IMR-90 (cell line): ENCODE measurements around the gene TOMM40. TPM values are rescaled to one million over a fixed set of nuclear protein-coding genes. Genes with fewer than 3 reads are reported as not detected.
A peak's percentile ranks its signal among the peaks of the same experiment; 100 is the strongest.

Experiments
- ATAC-seq: fragments of 200-7000 bp; cut with Tn5 transposase; 2 replicates; pipeline ENCODE4 v1.9.1; 2020; ENCODE audit warnings: low read depth, mild to moderate bottlenecking, moderate library complexity
- BruUV-seq: library from RNA; stranded (reverse); fragments of 400-500 nt; replicated peaks from 2 replicates; lab custom pipeline; 2021; lab: Mats Ljungman, UMichigan
- CTCF ChIA-PET: fragments of 300-600 bp; formaldehyde crosslinking; extraction: SDS; loops from one replicate; lab custom pipeline; 2021; ENCODE audit warnings: antibody characterized with exemption; lab: Yijun Ruan, JAX
- POLR2A ChIA-PET: fragments of 300-600 bp; sonication (Branson Sonifier 250); formaldehyde crosslinking; loops from one replicate; lab custom pipeline; 2022; ENCODE audit warnings: antibody characterized with exemption; ENCODE audit not compliant: unreplicated experiment; lab: Charles Lee
- DNase-seq: peaks from one replicate; pipeline ENCODE4 v3.0.0; 2013
- H2AFZ ChIP-seq: replicated peaks from 2 replicates; pipeline ENCODE3; 2013; ENCODE audit warnings: low read length, mild to moderate bottlenecking; ENCODE audit not compliant: poor library complexity
- H2AK5ac ChIP-seq: 2 replicates; pipeline ENCODE4 v1.6.1; 2013; ENCODE audit warnings: low read depth, low read length, inconsistent platforms
- H2AK9ac ChIP-seq: replicated peaks from 2 replicates; pipeline ENCODE3; 2013; ENCODE audit warnings: mild to moderate bottlenecking, low read depth, low read length, moderate library complexity; ENCODE audit not compliant: poor library complexity
- H2BK120ac ChIP-seq: 2 replicates; pipeline ENCODE4 v1.6.1; 2013; ENCODE audit warnings: low read depth, low read length, inconsistent platforms
- H2BK15ac ChIP-seq: 3 replicates; pipeline ENCODE4 v1.6.1; 2013; ENCODE audit warnings: low read depth, low read length, inconsistent platforms
- H2BK20ac ChIP-seq: 2 replicates; pipeline ENCODE4 v1.6.1; 2013; ENCODE audit warnings: low read depth, mild to moderate bottlenecking, inconsistent platforms, low read length, moderate library complexity
- H2BK5ac ChIP-seq: 2 replicates; pipeline ENCODE4 v1.6.1; 2013; ENCODE audit warnings: mild to moderate bottlenecking, low read depth, low read length, inconsistent platforms; ENCODE audit not compliant: poor library complexity, severe bottlenecking
- H3K14ac ChIP-seq: replicated peaks from 2 replicates; pipeline ENCODE4 v1.6.1; 2013; ENCODE audit warnings: low read depth, low read length, inconsistent platforms
- H3K18ac ChIP-seq: 2 replicates; pipeline ENCODE4 v1.6.1; 2013; ENCODE audit warnings: low read depth, low read length, control low read depth
- H3K23ac ChIP-seq: 2 replicates; pipeline ENCODE4 v1.6.1; 2013; ENCODE audit warnings: low read depth, low read length, inconsistent platforms
- H3K27ac ChIP-seq: 2 replicates; pipeline ENCODE4 v1.5.1; 2013; ENCODE audit warnings: mild to moderate bottlenecking, control low read depth, low read length; ENCODE audit not compliant: insufficient read depth
- H3K27me3 ChIP-seq: 2 replicates; pipeline ENCODE4 v1.6.1; 2013; ENCODE audit warnings: low read length; ENCODE audit not compliant: control insufficient read depth, insufficient read depth
- H3K36me3 ChIP-seq: 2 replicates; pipeline ENCODE4 v1.6.1; 2013; ENCODE audit warnings: low read length, mixed read lengths; ENCODE audit not compliant: control insufficient read depth, insufficient read depth
- H3K4ac ChIP-seq: 2 replicates; pipeline ENCODE4 v1.6.1; 2013; ENCODE audit warnings: low read depth, low read length, inconsistent platforms
- H3K4me1 ChIP-seq: 2 replicates; pipeline ENCODE4 v1.6.1; 2013; ENCODE audit warnings: low read length, mixed read lengths; ENCODE audit not compliant: control insufficient read depth, insufficient read depth
- H3K4me2 ChIP-seq: 2 replicates; pipeline ENCODE4 v1.6.1; 2013; ENCODE audit warnings: low read depth, mild to moderate bottlenecking, control low read depth, low read length, moderate library complexity
- H3K4me3 ChIP-seq: 2 replicates; pipeline ENCODE4 v1.5.1; 2013; ENCODE audit warnings: low read depth, mild to moderate bottlenecking, control low read depth, low read length, moderate library complexity; ENCODE audit not compliant: insufficient read depth
- H3K56ac ChIP-seq: 2 replicates; pipeline ENCODE4 v1.6.1; 2013; ENCODE audit warnings: low read length, inconsistent platforms; ENCODE audit not compliant: insufficient read depth; ENCODE audit errors: extremely low read depth
- H3K79me1 ChIP-seq, 2 experiments: 2 replicates each; pipeline ENCODE4 v1.6.1; 2013; ENCODE audit warnings: low read length in 2 of 2, inconsistent platforms in 1 of 2, low read depth in 1 of 2
- H3K9ac ChIP-seq: 2 replicates; pipeline ENCODE4 v1.6.1; 2013; ENCODE audit warnings: low read depth, low read length, control low read depth
- H3K9me1 ChIP-seq: 2 replicates; pipeline ENCODE4 v1.6.1; 2013; ENCODE audit warnings: low read length, inconsistent platforms; ENCODE audit not compliant: insufficient read depth
- H3K9me3 ChIP-seq: 2 replicates; pipeline ENCODE4 v1.6.1; 2013; ENCODE audit warnings: low read length; ENCODE audit not compliant: control insufficient read depth, insufficient read depth
- H4K20me1 ChIP-seq: 2 replicates; pipeline ENCODE4 v1.6.1; 2013; ENCODE audit warnings: low read length, inconsistent platforms; ENCODE audit not compliant: insufficient read depth
- H4K5ac ChIP-seq: 2 replicates; pipeline ENCODE4 v1.6.1; 2013; ENCODE audit warnings: mild to moderate bottlenecking, low read depth, low read length, control low read depth
- H4K8ac ChIP-seq, 2 experiments: 2 replicates each; pipeline ENCODE4 v1.6.1; 2013; ENCODE audit warnings: low read depth in 2 of 2, low read length in 2 of 2, control low read depth in 1 of 2, inconsistent platforms in 1 of 2
- H4K91ac ChIP-seq: 2 replicates; pipeline ENCODE4 v1.6.1; 2013; ENCODE audit warnings: low read depth, low read length, inconsistent platforms; ENCODE audit not compliant: insufficient read depth
- BHLHE40 ChIP-seq: fragments of 150-350 bp; IDR thresholded peaks from 2 replicates; pipeline ENCODE4 v1.6.1; 2016; ENCODE audit warnings: mild to moderate bottlenecking, low read depth, low read length
- CEBPB ChIP-seq: IDR thresholded peaks from 2 replicates; pipeline ENCODE4 v1.6.1; 2012; ENCODE audit warnings: low read depth, low read length, improper control_type of control experiment
- CHD1 ChIP-seq: IDR thresholded peaks from 2 replicates; pipeline ENCODE4 v1.6.1; 2012; ENCODE audit warnings: low read depth, low read length, improper control_type of control experiment
- ELK1 ChIP-seq: fragments of 150-350 bp; IDR thresholded peaks from 2 replicates; pipeline ENCODE4 v1.6.1; 2016; ENCODE audit warnings: low read depth, mild to moderate bottlenecking, low read length, moderate library complexity, borderline replicate concordance
- FOS ChIP-seq: fragments of 150-350 bp; IDR thresholded peaks from 2 replicates; pipeline ENCODE4 v1.6.1; 2016; ENCODE audit warnings: low read depth, low read length
- MAFK ChIP-seq: IDR thresholded peaks from 2 replicates; pipeline ENCODE4 v1.6.1; 2012; ENCODE audit warnings: low read depth, low read length, improper control_type of control experiment
- MAZ ChIP-seq: IDR thresholded peaks from 2 replicates; pipeline ENCODE4 v1.6.1; 2012; ENCODE audit warnings: low read depth, mild to moderate bottlenecking, low read length, improper control_type of control experiment, moderate library complexity, borderline replicate concordance
- MXI1 ChIP-seq: IDR thresholded peaks from 2 replicates; pipeline ENCODE4 v1.6.1; 2012; ENCODE audit warnings: low read depth, mild to moderate bottlenecking, low read length, moderate library complexity, borderline replicate concordance
- POLR2A ChIP-seq: IDR thresholded peaks from 2 replicates; pipeline ENCODE4 v1.6.1; 2012; ENCODE audit warnings: mild to moderate bottlenecking, low read depth, low read length
- RAD21 ChIP-seq: IDR thresholded peaks from 2 replicates; pipeline ENCODE4 v1.6.1; 2012; ENCODE audit warnings: low read length, improper control_type of control experiment
- RCOR1 ChIP-seq: IDR thresholded peaks from 2 replicates; pipeline ENCODE4 v1.6.1; 2012; ENCODE audit warnings: mild to moderate bottlenecking, low read length, improper control_type of control experiment; ENCODE audit not compliant: insufficient replicate concordance
- SMC3 ChIP-seq: fragments of 150-350 bp; IDR thresholded peaks from 2 replicates; pipeline ENCODE4 v1.6.1; 2016; ENCODE audit warnings: low read depth, mild to moderate bottlenecking, antibody characterized with exemption, low read length, moderate library complexity
- USF2 ChIP-seq: fragments of 150-350 bp; IDR thresholded peaks from 2 replicates; pipeline ENCODE4 v1.6.1; 2017; ENCODE audit warnings: mild to moderate bottlenecking, antibody characterized with exemption, low read length, low read depth
- WGBS, 2 experiments: methylation state at CpG; one replicate each; pipeline versions ENCODE4 v1.1.5 to v1.1.7; 2013; ENCODE audit warnings: missing lambda C conversion rate in 2 of 2; ENCODE audit not compliant: insufficient read length in 1 of 2; ENCODE audit errors: extremely low coverage in 2 of 2; 5-methylcytosine and 5-hydroxymethylcytosine counted together
- dilution Hi-C: fragments of 300-500 bp; cut with HindIII; formaldehyde crosslinking; loops from one replicate; pipeline ENCODE4 v1.14.3; 2018; ENCODE audit warnings: low sequenced_read_pairs; ENCODE audit not compliant: unreplicated experiment
- in situ Hi-C: fragments of 300-500 bp; cut with MboI; formaldehyde crosslinking; loops from 3 replicates; pipeline ENCODE4 v1.14.3; 2019; ENCODE audit warnings: low sequenced_read_pairs, inconsistent platforms, mixed read lengths
- intact Hi-C: fragments of 100-400 bp; cut with micrococcal nuclease; formaldehyde crosslinking; loops from 2 replicates; pipeline ENCODE4 v1.10.0; 2022
- polyA plus RNA-seq, 3 experiments: library from polyadenylated mRNA; depleted of rRNA; stranded (reverse); fragments of >200 nt; gene quantifications; 2 replicates each; pipeline ENCODE4 v1.2.3, GENCODE V29; 2012; ENCODE audit warnings: low replicate concordance in 1 of 3
- total RNA-seq: library from RNA; depleted of rRNA; stranded (reverse); fragments of >200 nt; gene quantifications from 2 replicates; pipeline ENCODE4 v1.2.3, GENCODE V29; 2012
- TF ChIP-seq, protein P1 (sequence below): conservative IDR thresholded peaks from 2 replicates; pipeline ENCODE4 v1.5.1; 2012; ENCODE audit warnings: mild to moderate bottlenecking, low read depth, low read length, improper control_type of control experiment

The TOMM40 gene
- total and polyA plus RNA-seq, 2 of the 4 experiments (the other 2 are of a cell fraction): 54.8 to 62.6 TPM

- ATAC-seq: peak; percentile 88
- POLR2A ChIA-PET: no interaction called here
- H4K20me1 ChIP-seq: peaks cover 4% of the 10 kb centered on the region; the same call in 1 of the 2 replicates
- TF ChIP-seq BHLHE40: no peak
- TF ChIP-seq MXI1: no peak
- TF ChIP-seq MAFK: no peak
- no peak for TF ChIP-seq MAZ
- TF ChIP-seq, protein P1, sequence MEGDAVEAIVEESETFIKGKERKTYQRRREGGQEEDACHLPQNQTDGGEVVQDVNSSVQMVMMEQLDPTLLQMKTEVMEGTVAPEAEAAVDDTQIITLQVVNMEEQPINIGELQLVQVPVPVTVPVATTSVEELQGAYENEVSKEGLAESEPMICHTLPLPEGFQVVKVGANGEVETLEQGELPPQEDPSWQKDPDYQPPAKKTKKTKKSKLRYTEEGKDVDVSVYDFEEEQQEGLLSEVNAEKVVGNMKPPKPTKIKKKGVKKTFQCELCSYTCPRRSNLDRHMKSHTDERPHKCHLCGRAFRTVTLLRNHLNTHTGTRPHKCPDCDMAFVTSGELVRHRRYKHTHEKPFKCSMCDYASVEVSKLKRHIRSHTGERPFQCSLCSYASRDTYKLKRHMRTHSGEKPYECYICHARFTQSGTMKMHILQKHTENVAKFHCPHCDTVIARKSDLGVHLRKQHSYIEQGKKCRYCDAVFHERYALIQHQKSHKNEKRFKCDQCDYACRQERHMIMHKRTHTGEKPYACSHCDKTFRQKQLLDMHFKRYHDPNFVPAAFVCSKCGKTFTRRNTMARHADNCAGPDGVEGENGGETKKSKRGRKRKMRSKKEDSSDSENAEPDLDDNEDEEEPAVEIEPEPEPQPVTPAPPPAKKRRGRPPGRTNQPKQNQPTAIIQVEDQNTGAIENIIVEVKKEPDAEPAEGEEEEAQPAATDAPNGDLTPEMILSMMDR: peak; percentile 95
- TF ChIP-seq POLR2A: no peak
- no peak for TF ChIP-seq ELK1
- TF ChIP-seq SMC3: peak; percentile 87
- no peak for TF ChIP-seq RCOR1
- TF ChIP-seq CHD1: no peak
- no peak for TF ChIP-seq CEBPB
- no peak for TF ChIP-seq FOS
- TF ChIP-seq RAD21: peak; percentile 86
- TF ChIP-seq USF2: no peak
Measured at GRCh38 chr19:44903602-44904425, 12.8 kb downstream of the TOMM40 start.

More at GRCh38 chr19:44903602-44904425, 12.8 kb downstream of the TOMM40 start:
- Histone ChIP-seq H3K9me3 (no peaks in the 10 kb centered on the region), H3K79me1 (no peaks in the 10 kb centered on the region; a peak in 2 of 4 replicates), H2BK20ac (no peak overlapping the region), H3K9me1 (no peaks in the 10 kb centered on the region), H2BK15ac (no peak overlapping the region), H3K27me3 (peaks cover 8% of the 10 kb centered on the region), H3K23ac (no peak overlapping the region), H3K36me3 (peaks cover 22% of the 10 kb centered on the region), H4K8ac (no peak overlapping the region; a peak in 1 of 4 replicates), H3K4me2 (no peak overlapping the region), H3K27ac (no peak overlapping the region), H3K56ac (no peak overlapping the region), H2AFZ (peak overlapping the region; percentile 50), H3K18ac (no peak overlapping the region), H3K14ac (no peak overlapping the region), H2BK120ac (no peak overlapping the region), H2AK5ac (no peak overlapping the region; the same call in 1 of the 2 replicates), H4K5ac (no peak overlapping the region), H4K91ac (no peak overlapping the region), H3K4me1 (peaks cover 3% of the 10 kb centered on the region; the same call in 1 of the 2 replicates), H2AK9ac (peak overlapping the region; percentile 52), H3K4ac (no peak overlapping the region), H3K9ac (no peak overlapping the region), H2BK5ac (no peak overlapping the region), H3K4me3 (no peak overlapping the region)
- dilution Hi-C loops: no loop called here
- CTCF ChIA-PET: interaction anchor here (1.6 kb wide), 1 partner anchor 48 kb away, joined by 10 read pairs; no protein-coding TSS in a partner anchor
- in situ Hi-C loops: no loop called here
- DNase-seq: peak; percentile 49
- no TSS peak for BruUV-seq
- intact Hi-C loops: loop anchor here (1.0 to 2.0 kb wide), 3 partner anchors 47 to 155 kb away; no protein-coding TSS in a partner anchor
- 30% methylated on average over 9 of the region's 24 CpGs; no CpG with 5 or more reads in 1 of the 2 experiments for WGBS, 2 experiments
